IPS DF 4.7 (cell line): ENCODE measurements around the gene CES2.
"Not testable (repeated sequence)": the region's sequence is repeated elsewhere in the genome, so short reads cannot be mapped to it uniquely, and the experiment has no call there.

ENCODE experiments used
- DNase-seq: peaks from one replicate; pipeline ENCODE4 v3.0.0-alpha.2; 2013; ENCODE audit warnings: low spot score; ENCODE audit errors: extremely low read depth

The CES2 gene

GRCh38 chr16:66953462-66954096 lies 18.3 kb downstream of the CES2 start:
- DNase-seq: no peak

GRCh38 chr16:66954097-66954659 lies 18.9 kb downstream of the CES2 start:
- peak; percentile 41 for DNase-seq

GRCh38 chr16:66955363-66956153 lies 20.2 kb downstream of the CES2 start:
- not testable (repeated sequence) for DNase-seq

- DNase-seq: not testable (repeated sequence)
Observed at GRCh38 chr16:66956154-66956457, 20.8 kb downstream of the CES2 start.

GRCh38 chr16:66958857-66959703 lies 23.8 kb downstream of the CES2 start:
- no peak for DNase-seq

- no peak for DNase-seq
Observed at GRCh38 chr16:66959704-66960161, 24.4 kb downstream of the CES2 start.

GRCh38 chr16:66960270-66960669 lies 25.0 kb downstream of the CES2 start:
- no peak for DNase-seq

- peak; percentile 87 for DNase-seq
Observed at GRCh38 chr16:66961065-66961744, 25.9 kb downstream of the CES2 start, which contains the start of gene CES3. Gene CES3 (plus strand): TSS chr16:66961266. CDS start chr16:66961308, 42 bp downstream.

GRCh38 chr16:66961914-66962313 lies 26.6 kb downstream of the CES2 start:
- DNase-seq: no peak

GRCh38 chr16:66964049-66964448 lies 28.7 kb downstream of the CES2 start:
- DNase-seq: no peak

GRCh38 chr16:66968847-66969246 lies 33.5 kb downstream of the CES2 start:
- DNase-seq: no peak

GRCh38 chr16:66970775-66971720 lies 35.7 kb downstream of the CES2 start:
- DNase-seq: no peak

GRCh38 chr16:66972983-66973382 lies 37.7 kb downstream of the CES2 start:
- DNase-seq: no peak

GRCh38 chr16:66973716-66974115 lies 38.4 kb downstream of the CES2 start:
- DNase-seq: no peak

GRCh38 chr16:66974156-66974931 lies 39.0 kb downstream of the CES2 start:
- not testable (repeated sequence) for DNase-seq

- not testable (repeated sequence) for DNase-seq
Observed at GRCh38 chr16:66974932-66975246, 39.6 kb downstream of the CES2 start.

- DNase-seq: no peak
Observed at GRCh38 chr16:66975302-66975893, 40.1 kb downstream of the CES2 start.

- no peak for DNase-seq
Observed at GRCh38 chr16:66976746-66977145, 41.4 kb downstream of the CES2 start.
